Adipocyte (in vitro differentiated cells): Measurements from ENCODE around the gene KRT20.

Source experiments
- DNase-seq: peaks from one replicate; pipeline ENCODE4 v3.0.0-alpha.2; 2015; ENCODE audit warnings: low read depth
- H3K27me3 ChIP-seq: replicated peaks from 2 replicates; pipeline ENCODE4 v1.7.0; 2013; ENCODE audit warnings: mild to moderate bottlenecking, low read length, moderate library complexity; ENCODE audit not compliant: control insufficient read depth, insufficient read depth
- H3K36me3 ChIP-seq: 2 replicates; pipeline ENCODE4 v1.7.0; 2013; ENCODE audit warnings: low read length, mild to moderate bottlenecking, moderate library complexity; ENCODE audit not compliant: control insufficient read depth, insufficient read depth, severe bottlenecking
- H3K4me1 ChIP-seq: 2 replicates; pipeline ENCODE4 v1.7.0; 2013; ENCODE audit warnings: mild to moderate bottlenecking, low read length, moderate library complexity; ENCODE audit not compliant: control insufficient read depth, insufficient read depth
- H3K4me3 ChIP-seq: 2 replicates; pipeline ENCODE4 v1.7.0; 2013; ENCODE audit warnings: mild to moderate bottlenecking, low read length, moderate library complexity
- H3K9ac ChIP-seq: 2 replicates; pipeline ENCODE4 v1.7.0; 2013; ENCODE audit warnings: mild to moderate bottlenecking, low read length, moderate library complexity
- H3K9me3 ChIP-seq: 2 replicates; pipeline ENCODE4 v1.7.0; 2013; ENCODE audit warnings: mild to moderate bottlenecking, low read length, moderate library complexity; ENCODE audit not compliant: control insufficient read depth

The KRT20 gene

GRCh38 chr17:40828454-40829044, 56.5 kb downstream of the KRT20 start:
- Histone ChIP-seq H3K9me3 (no peaks in the 10 kb centered on the region), H3K4me3 (no peak overlapping the region), H3K36me3 (no peaks in the 10 kb centered on the region), H3K27me3 (no peaks in the 10 kb centered on the region), H3K9ac (no peak overlapping the region), H3K4me1 (peaks cover 9% of the 10 kb centered on the region)
- DNase-seq: peak; percentile 38

GRCh38 chr17:40827746-40828453, 57.1 kb downstream of the KRT20 start:
- H3K27me3 ChIP-seq: no peaks in the 10 kb centered on the region
- DNase-seq: peak; percentile 33
- no peak overlapping the region for H3K9ac ChIP-seq
- H3K4me3 ChIP-seq: no peak overlapping the region
- H3K9me3 ChIP-seq: no peaks in the 10 kb centered on the region
- no peaks in the 10 kb centered on the region for H3K36me3 ChIP-seq
- H3K4me1 ChIP-seq: peaks cover 9% of the 10 kb centered on the region
